KMS-11 (cell line): ENCODE measurements around the gene PRRT2.

Source experiments
- H2AFZ ChIP-seq: fragments of 200-600 bp; sonication (generic); 2 replicates; pipeline ENCODE4 v1.6.1; 2016; ENCODE audit warnings: antibody characterized with exemption, mixed run types, low read depth
- H3K27ac ChIP-seq: fragments of 200-600 bp; sonication (generic); 2 replicates; pipeline ENCODE4 v1.6.1; 2016; ENCODE audit warnings: mild to moderate bottlenecking, mixed run types
- H3K27me3 ChIP-seq: fragments of 200-600 bp; sonication (generic); 2 replicates; pipeline ENCODE4 v1.6.1; 2017; ENCODE audit warnings: mild to moderate bottlenecking, low read depth, mixed run types, moderate library complexity; ENCODE audit not compliant: insufficient read depth
- H3K36me3 ChIP-seq: fragments of 200-600 bp; sonication (generic); 2 replicates; pipeline ENCODE4 v1.6.1; 2017; ENCODE audit warnings: mild to moderate bottlenecking, mixed run types; ENCODE audit not compliant: insufficient read depth
- H3K4me1 ChIP-seq: fragments of 200-600 bp; sonication (generic); 2 replicates; pipeline ENCODE4 v1.6.1; 2016; ENCODE audit warnings: mild to moderate bottlenecking, low read depth, mixed run types; ENCODE audit not compliant: poor library complexity, severe bottlenecking
- H3K4me2 ChIP-seq: fragments of 200-600 bp; sonication (generic); 2 replicates; pipeline ENCODE4 v1.7.0; 2016; ENCODE audit warnings: mild to moderate bottlenecking, mixed run types
- H3K4me3 ChIP-seq: fragments of 200-600 bp; sonication (generic); IDR thresholded peaks from 2 replicates; pipeline ENCODE4 v1.6.1; 2017; ENCODE audit warnings: low read depth, low read length, mixed read lengths; ENCODE audit not compliant: insufficient read depth
- H3K79me2 ChIP-seq: fragments of 200-600 bp; sonication (generic); 2 replicates; pipeline ENCODE4 v1.6.1; 2016; ENCODE audit warnings: low read depth, mixed run types; ENCODE audit not compliant: insufficient read depth
- H3K9ac ChIP-seq: fragments of 200-600 bp; sonication (generic); 2 replicates; pipeline ENCODE4 v1.6.1; 2016; ENCODE audit warnings: mild to moderate bottlenecking, mixed run types
- H4K20me1 ChIP-seq: fragments of 200-600 bp; sonication (generic); 2 replicates; pipeline ENCODE4 v1.6.1; 2016; ENCODE audit warnings: mild to moderate bottlenecking, mixed run types; ENCODE audit not compliant: insufficient read depth
- TF ChIP-seq, protein P1 (sequence below): fragments of 200-600 bp; sonication (generic); conservative IDR thresholded peaks from 2 replicates; pipeline ENCODE4 v1.6.1; 2017; ENCODE audit warnings: low read depth, mild to moderate bottlenecking, antibody characterized with exemption, low read length, moderate library complexity, mixed read lengths

The PRRT2 gene

DNA sequence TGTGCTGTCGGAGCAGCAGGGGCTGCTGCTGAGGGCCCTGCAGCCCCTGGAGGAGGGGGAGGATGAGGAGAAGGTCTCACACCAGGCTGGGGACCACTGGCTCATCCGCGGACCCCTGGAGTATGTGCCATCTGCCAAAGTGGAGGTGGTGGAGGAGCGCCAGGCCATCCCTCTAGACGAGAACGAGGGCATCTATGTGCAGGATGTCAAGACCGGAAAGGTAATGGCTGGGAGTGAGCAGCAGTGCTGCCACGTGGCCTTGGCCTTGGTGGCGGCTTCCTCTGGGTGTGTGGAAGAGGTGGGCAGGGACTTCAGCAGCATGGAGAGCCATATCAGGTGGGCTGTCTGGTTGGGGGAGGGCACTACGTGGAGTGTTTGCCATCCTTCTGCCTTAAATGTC lies 28.2 kb downstream of the PRRT2 start:
- H3K79me2 ChIP-seq = no peaks in the 10 kb centered on the region

DNA sequence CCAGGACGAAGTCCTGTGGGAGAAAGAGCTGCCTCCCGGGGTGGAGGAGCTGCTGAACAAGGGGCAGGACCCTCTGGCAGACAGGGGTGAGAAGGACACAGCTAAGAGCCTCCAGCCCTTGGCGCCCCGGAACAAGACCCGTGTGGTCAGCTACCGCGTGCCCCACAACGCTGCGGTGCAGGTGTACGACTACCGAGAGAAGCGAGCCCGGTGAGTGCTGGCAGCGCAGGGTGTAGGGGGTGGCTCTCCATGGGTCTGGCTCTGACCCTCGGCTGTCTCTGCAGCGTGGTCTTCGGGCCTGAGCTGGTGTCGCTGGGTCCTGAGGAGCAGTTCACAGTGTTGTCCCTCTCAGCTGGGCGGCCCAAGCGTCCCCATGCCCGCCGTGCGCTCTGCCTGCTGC lies 29.6 kb downstream of the PRRT2 start:
- H3K36me3 ChIP-seq = no peaks in the 10 kb centered on the region

More for the DNA sequence above, 28.2 kb downstream of the PRRT2 start:
- Histone ChIP-seq H3K36me3 (no peaks in the 10 kb centered on the region), H3K4me2 (no peak overlapping the region), H3K27me3 (no peaks in the 10 kb centered on the region), H3K4me3 (no peak overlapping the region), H3K4me1 (no peaks in the 10 kb centered on the region), H3K9ac (no peak overlapping the region), H4K20me1 (no peaks in the 10 kb centered on the region), H2AFZ (no peak overlapping the region), H3K27ac (no peak overlapping the region)
- TF ChIP-seq, protein P1, sequence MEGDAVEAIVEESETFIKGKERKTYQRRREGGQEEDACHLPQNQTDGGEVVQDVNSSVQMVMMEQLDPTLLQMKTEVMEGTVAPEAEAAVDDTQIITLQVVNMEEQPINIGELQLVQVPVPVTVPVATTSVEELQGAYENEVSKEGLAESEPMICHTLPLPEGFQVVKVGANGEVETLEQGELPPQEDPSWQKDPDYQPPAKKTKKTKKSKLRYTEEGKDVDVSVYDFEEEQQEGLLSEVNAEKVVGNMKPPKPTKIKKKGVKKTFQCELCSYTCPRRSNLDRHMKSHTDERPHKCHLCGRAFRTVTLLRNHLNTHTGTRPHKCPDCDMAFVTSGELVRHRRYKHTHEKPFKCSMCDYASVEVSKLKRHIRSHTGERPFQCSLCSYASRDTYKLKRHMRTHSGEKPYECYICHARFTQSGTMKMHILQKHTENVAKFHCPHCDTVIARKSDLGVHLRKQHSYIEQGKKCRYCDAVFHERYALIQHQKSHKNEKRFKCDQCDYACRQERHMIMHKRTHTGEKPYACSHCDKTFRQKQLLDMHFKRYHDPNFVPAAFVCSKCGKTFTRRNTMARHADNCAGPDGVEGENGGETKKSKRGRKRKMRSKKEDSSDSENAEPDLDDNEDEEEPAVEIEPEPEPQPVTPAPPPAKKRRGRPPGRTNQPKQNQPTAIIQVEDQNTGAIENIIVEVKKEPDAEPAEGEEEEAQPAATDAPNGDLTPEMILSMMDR = no peak

DNA sequence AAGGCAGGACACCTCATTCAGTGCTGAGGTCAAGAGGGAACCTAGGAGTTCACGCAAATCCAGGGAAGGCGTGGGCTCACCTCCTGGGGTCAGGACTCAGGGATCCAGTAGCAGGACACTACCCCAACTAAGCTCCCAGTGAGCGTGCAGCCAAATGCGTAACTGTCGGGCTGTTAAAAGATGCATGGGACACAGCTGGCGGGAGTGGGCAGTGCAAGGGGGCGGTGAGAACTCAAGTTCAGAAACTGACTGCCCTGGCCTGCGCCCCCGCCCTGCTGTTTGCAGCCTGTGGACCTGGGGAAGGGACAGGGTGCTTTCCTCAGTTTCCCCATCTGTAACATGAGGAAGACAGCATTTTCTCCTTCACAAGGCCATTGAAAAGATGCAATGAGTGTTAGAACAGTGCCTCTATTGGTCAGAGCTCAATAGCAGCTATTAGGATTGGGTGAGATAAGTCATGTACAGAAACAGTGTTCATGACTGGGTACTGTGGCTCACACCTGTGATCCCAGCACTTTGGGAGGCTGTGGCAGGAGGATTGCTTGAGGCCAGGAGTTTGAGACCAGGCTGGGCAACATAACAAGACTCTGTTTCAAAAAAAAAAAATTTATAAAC lies 30.8 kb downstream of the PRRT2 start:
- H3K4me2 ChIP-seq = no peak overlapping the region
- no peaks in the 10 kb centered on the region for H3K4me1 ChIP-seq
- H3K9ac ChIP-seq = no peak overlapping the region
- H3K27me3 ChIP-seq = no peaks in the 10 kb centered on the region
- no peak overlapping the region for H2AFZ ChIP-seq
- H3K36me3 ChIP-seq = no peaks in the 10 kb centered on the region
- TF ChIP-seq, protein P1 = 0 out of 2 replicates have a peak, but pooled peaks have one; percentile 15
- H4K20me1 ChIP-seq = no peaks in the 10 kb centered on the region
- H3K79me2 ChIP-seq = no peaks in the 10 kb centered on the region
- H3K4me3 ChIP-seq = no peak overlapping the region
- H3K27ac ChIP-seq = no peak overlapping the region

More for the DNA sequence above, 29.6 kb downstream of the PRRT2 start:
- Histone ChIP-seq H3K4me3 (no peak overlapping the region), H3K27me3 (no peaks in the 10 kb centered on the region), H3K9ac (no peak overlapping the region), H3K4me1 (no peaks in the 10 kb centered on the region), H2AFZ (no peak overlapping the region), H4K20me1 (no peaks in the 10 kb centered on the region), H3K79me2 (no peaks in the 10 kb centered on the region), H3K4me2 (no peak overlapping the region), H3K27ac (no peak overlapping the region)
- TF ChIP-seq, protein P1 = no peak

DNA sequence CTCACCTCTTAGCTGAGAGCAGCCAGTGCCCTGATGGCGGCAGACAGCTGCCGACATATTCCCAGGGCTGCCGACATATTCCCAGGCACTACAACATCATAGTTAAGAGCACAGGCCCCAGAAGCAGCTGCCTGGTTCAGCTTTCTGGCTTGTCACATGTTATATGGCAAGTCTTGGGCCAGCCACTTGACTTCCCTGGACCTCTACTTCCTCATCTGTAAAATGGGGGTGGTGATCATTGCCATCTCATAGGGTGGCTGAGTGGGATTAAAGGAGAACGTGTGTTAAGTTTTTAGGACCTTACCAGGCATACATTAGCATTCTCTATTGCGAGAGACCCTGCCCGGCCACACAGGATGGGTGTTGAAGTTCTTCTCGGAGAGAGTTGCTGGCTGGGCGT lies 31.9 kb downstream of the PRRT2 start:
- H2AFZ ChIP-seq = no peak overlapping the region
- no peaks in the 10 kb centered on the region for H3K79me2 ChIP-seq
- H3K27ac ChIP-seq = no peak overlapping the region
- no peak overlapping the region for H3K4me3 ChIP-seq
- no peak overlapping the region for H3K9ac ChIP-seq
- no peak overlapping the region for H3K4me2 ChIP-seq
- H3K27me3 ChIP-seq = no peaks in the 10 kb centered on the region
- H3K36me3 ChIP-seq = no peaks in the 10 kb centered on the region
- TF ChIP-seq, protein P1 = no peak
- no peaks in the 10 kb centered on the region for H4K20me1 ChIP-seq
- H3K4me1 ChIP-seq = no peaks in the 10 kb centered on the region
